PC-9 (cell line): Measurements from ENCODE around the gene DEPDC4. TPM values are rescaled to one million over a fixed set of nuclear protein-coding genes. Genes with fewer than 3 reads are reported as not detected.

ENCODE experiments used
- BruUV-seq: library from RNA; stranded (reverse); fragments of 400-500 nt; replicated peaks from 2 replicates; lab custom pipeline; 2021; lab: Mats Ljungman, UMichigan
- CTCF ChIA-PET: fragments of 300-600 bp; sonication (Branson Sonifier 250); formaldehyde crosslinking; loops from one replicate; lab custom pipeline; 2022; ENCODE audit warnings: antibody characterized with exemption; lab: Charles Lee
- POLR2A ChIA-PET: fragments of 300-600 bp; sonication (Branson Sonifier 250); formaldehyde crosslinking; loops from one replicate; lab custom pipeline; 2022; ENCODE audit warnings: antibody characterized with exemption; ENCODE audit not compliant: unreplicated experiment; lab: Charles Lee
- DNase-seq, 2 experiments: peaks; one replicate each; pipeline versions ENCODE4 v3.0.0 to v3.0.0-alpha.2; 2015 to 2022; ENCODE audit warnings: mixed read lengths in 1 of 2
- H2AFZ ChIP-seq: fragments of 200-600 bp; sonication (generic); 2 replicates; pipeline ENCODE4 v1.8.1; 2017; ENCODE audit warnings: antibody characterized with exemption
- H3F3A ChIP-seq: fragments of 200-600 bp; sonication (generic); 2 replicates; pipeline ENCODE4 v1.8.1; 2017; ENCODE audit warnings: antibody characterized with exemption, mild to moderate bottlenecking, low read depth; ENCODE audit not compliant: insufficient read depth
- H3K27ac ChIP-seq: fragments of 200-600 bp; sonication (generic); 2 replicates; pipeline ENCODE4 v1.6.1; 2016; ENCODE audit warnings: mixed run types
- H3K27me3 ChIP-seq: fragments of 200-600 bp; sonication (generic); 2 replicates; pipeline ENCODE4 v1.6.1; 2016; ENCODE audit warnings: low read depth, mixed run types; ENCODE audit not compliant: insufficient read depth
- H3K36me3 ChIP-seq: fragments of 200-600 bp; sonication (generic); 2 replicates; pipeline ENCODE4 v1.6.1; 2016; ENCODE audit warnings: low read depth, mixed run types
- H3K4me1 ChIP-seq: fragments of 200-600 bp; sonication (generic); replicated peaks from 2 replicates; pipeline ENCODE4 v1.6.1; 2016; ENCODE audit warnings: mixed run types; ENCODE audit not compliant: insufficient read depth
- H3K4me2 ChIP-seq: fragments of 200-600 bp; sonication (generic); 2 replicates; pipeline ENCODE4 v1.6.1; 2017; ENCODE audit warnings: mixed run types
- H3K4me3 ChIP-seq: fragments of 200-600 bp; sonication (generic); 2 replicates; pipeline ENCODE4 v1.6.1; 2016; ENCODE audit warnings: mixed run types
- H3K79me2 ChIP-seq: fragments of 200-600 bp; sonication (generic); 2 replicates; pipeline ENCODE4 v1.6.1; 2017; ENCODE audit warnings: low read depth, mixed run types
- H3K9me2 ChIP-seq: fragments of 200-600 bp; sonication (generic); 2 replicates; pipeline ENCODE4 v1.8.1; 2017; ENCODE audit warnings: mild to moderate bottlenecking; ENCODE audit not compliant: insufficient read depth
- H3K9me3 ChIP-seq: fragments of 200-600 bp; sonication (generic); 2 replicates; pipeline ENCODE4 v1.8.1; 2016; ENCODE audit warnings: low read depth; ENCODE audit not compliant: insufficient read depth
- H4K20me1 ChIP-seq: fragments of 200-600 bp; sonication (generic); 2 replicates; pipeline ENCODE4 v1.8.1; 2017; ENCODE audit not compliant: insufficient read depth
- CTCF ChIP-seq: fragments of 200-600 bp; sonication (generic); conservative IDR thresholded peaks from 2 replicates; pipeline ENCODE4 v1.6.1; 2017; ENCODE audit warnings: mixed run types, antibody characterized with exemption, mild to moderate bottlenecking, moderate library complexity
- EZH2 ChIP-seq: fragments of 200-600 bp; sonication (generic); IDR thresholded peaks from 2 replicates; pipeline ENCODE4 v1.8.0; 2017; ENCODE audit warnings: antibody characterized with exemption, low read depth
- intact Hi-C: fragments of 100-400 bp; cut with micrococcal nuclease; formaldehyde crosslinking; loops from one replicate; pipeline ENCODE4 v1.10.0; 2022; ENCODE audit not compliant: unreplicated experiment
- total RNA-seq: library from RNA; stranded (reverse); gene quantifications from 2 replicates; pipeline ENCODE4 v1.2.3, GENCODE V29; 2021

The DEPDC4 gene
- total RNA-seq, 1 experiment from 2014 or later = 1.8 TPM

GRCh38 chr12:100201604-100202423, 65.1 kb downstream of the DEPDC4 start:
- Histone ChIP-seq H3K27me3 (no peaks in the 10 kb centered on the region), H3K9me3 (no peaks in the 10 kb centered on the region), H3F3A (peaks cover 9% of the 10 kb centered on the region), H3K9me2 (no peaks in the 10 kb centered on the region), H2AFZ (peak overlapping the region; percentile 99; the same call in 1 of the 2 replicates), H3K27ac (peak overlapping the region; percentile 37), H3K4me3 (peak overlapping the region; percentile 92), H3K4me2 (peak overlapping the region; percentile 97), H3K36me3 (0 out of 2 replicates have a peak, but pooled peaks cover 6% of the 10 kb centered on the region), H4K20me1 (no peaks in the 10 kb centered on the region), H3K79me2 (peaks cover 39% of the 10 kb centered on the region), H3K4me1 (peaks cover 26% of the 10 kb centered on the region)
- intact Hi-C loops = loop anchor here (2.0 kb wide), 1 partner anchor 27 kb away; no protein-coding TSS in a partner anchor
- POLR2A ChIA-PET = no interaction called here
- BruUV-seq = no TSS peak
- CTCF ChIA-PET = no interaction called here
- TF ChIP-seq CTCF = no peak
- no peak for DNase-seq

- Histone ChIP-seq H3K4me3 (peak within 1 kb of the TSS; percentile 92), H3K4me1 (peaks cover 26% of the 10 kb centered on the region), H3K9me3 (no peaks in the 10 kb centered on the region), H4K20me1 (no peaks in the 10 kb centered on the region), H3K9me2 (no peaks in the 10 kb centered on the region), H3K27me3 (no peaks in the 10 kb centered on the region), H3K36me3 (0 out of 2 replicates have a peak, but pooled peaks cover 6% of the 10 kb centered on the region), H3F3A (peaks cover 9% of the 10 kb centered on the region), H3K79me2 (peaks cover 39% of the 10 kb centered on the region), H2AFZ (peak within 1 kb of the TSS; percentile 99), H3K4me2 (peak within 1 kb of the TSS; percentile 97), H3K27ac (peak within 1 kb of the TSS; percentile 37)
- TSS peak; percentile 88 for BruUV-seq
- intact Hi-C loops = loop anchor here (1.0 to 2.0 kb wide), 2 partner anchors 28 to 67 kb away; partner anchors contain the start of genes DEPDC4 and SCYL2
- DNase-seq = peak; percentile 90 to 93
- TF ChIP-seq EZH2 (no peak), CTCF (no peak)
- ChIA-PET POLR2A (interaction anchor here (0.5 to 0.6 kb wide), 2 partner anchors 29 to 51 kb away, joined by 4 to 24 read pairs; no protein-coding TSS in a partner anchor), CTCF (interaction anchor here (1.6 kb wide), 1 partner anchor 28 kb away, joined by 13 read pairs; no protein-coding TSS in a partner anchor)
These were observed 66.3 kb downstream of the DEPDC4 start, which contains the start of gene ACTR6 for GRCh38 chr12:100200463-100201181. TSS of gene ACTR6 (plus strand) at chr12:100200815. CDS start at chr12:100200852, 37 bp downstream.
